Natural killer cell (primary cell): ENCODE data around the gene TMTC2. TPM values are rescaled to one million over a fixed set of nuclear protein-coding genes. Genes with fewer than 3 reads are reported as not detected.

Source experiments
- ATAC-seq, 3 donors: fragments of 150-1000 bp in 2 of 3; fragments of 200-7000 bp in 1 of 3; cut with Tn5 transposase; 1 replicate in 1 of 3; 2 replicates in 2 of 3; pipeline ENCODE4 v1.10.0; 2021; ENCODE audit warnings: mild to moderate bottlenecking in 2 of 3, moderate library complexity in 2 of 3
- DNase-seq, 2 donors: peaks; one replicate each; pipeline versions ENCODE4 v3.0.0 to v3.0.0-alpha.2; 2013 to 2021; ENCODE audit warnings: mixed read lengths in 1 of 2
- H3K27ac ChIP-seq: one replicate; pipeline ENCODE4 v1.5.1; 2013; ENCODE audit warnings: mild to moderate bottlenecking, low read length
- H3K27me3 ChIP-seq: one replicate; pipeline ENCODE4 v1.6.1; 2013; ENCODE audit warnings: low read length; ENCODE audit not compliant: control insufficient read depth, insufficient read depth
- H3K36me3 ChIP-seq: one replicate; pipeline ENCODE4 v1.6.1; 2013; ENCODE audit warnings: low read length; ENCODE audit not compliant: control insufficient read depth, insufficient read depth
- H3K4me1 ChIP-seq: one replicate; pipeline ENCODE4 v1.6.1; 2013; ENCODE audit warnings: low read length; ENCODE audit not compliant: control insufficient read depth, insufficient read depth
- H3K4me3 ChIP-seq: one replicate; pipeline ENCODE4 v1.5.1; 2013; ENCODE audit warnings: low read length
- H3K9me3 ChIP-seq: one replicate; pipeline ENCODE4 v1.6.1; 2013; ENCODE audit warnings: low read length; ENCODE audit not compliant: control insufficient read depth, insufficient read depth
- H3K27ac Mint-ChIP-seq, 2 donors: one replicate each; pipeline ENCODE4 v1.8.0; 2022; ENCODE audit warnings: mild to moderate bottlenecking in 2 of 2, mixed read lengths in 2 of 2, moderate library complexity in 1 of 2
- H3K27me3 Mint-ChIP-seq, 2 donors: one replicate each; pipeline ENCODE4 v1.8.0; 2022; ENCODE audit warnings: low read depth in 2 of 2, mixed read lengths in 2 of 2
- H3K36me3 Mint-ChIP-seq: one replicate; pipeline ENCODE4 v1.8.0; 2022; ENCODE audit warnings: mixed read lengths
- H3K4me1 Mint-ChIP-seq, 2 donors: one replicate each; pipeline ENCODE4 v1.8.0; 2022; ENCODE audit warnings: mixed read lengths in 2 of 2
- H3K4me3 Mint-ChIP-seq: one replicate; pipeline ENCODE4 v1.8.0; 2022; ENCODE audit warnings: mild to moderate bottlenecking, moderate library complexity, mixed read lengths
- H3K9me3 Mint-ChIP-seq, 2 donors: one replicate each; pipeline ENCODE4 v1.8.0; 2022; ENCODE audit warnings: mixed read lengths in 2 of 2
- CTCF ChIP-seq: fragments of 200-600 bp; IDR thresholded peaks from one replicate; pipeline ENCODE4 v1.8.0; 2022; ENCODE audit warnings: antibody characterized with exemption
- WGBS: methylation state at CpG from one replicate; pipeline ENCODE4 v1.1.7; 2013; ENCODE audit warnings: missing lambda C conversion rate; ENCODE audit not compliant: insufficient coverage; 5-methylcytosine and 5-hydroxymethylcytosine counted together
- intact Hi-C: fragments of 100-400 bp; cut with micrococcal nuclease; formaldehyde crosslinking; loops from one replicate; pipeline ENCODE4 v1.14.2; 2022
- total RNA-seq, 4 donors: library from RNA; stranded (reverse); fragments of 120-200 nt in 1 of 4; gene quantifications; one replicate each; pipeline versions ENCODE4 v1.2.3 to v1.2.4, GENCODE V29; 2013 to 2022

The TMTC2 gene
- total RNA-seq, 3 donors from 2014 or later (not counting 1 experiment from before 2014, with no cell fraction given) = 1.4 to 2.3 (median 1.6) TPM

- H3K36me3 Mint-ChIP-seq = peaks cover 9% of the 10 kb centered on the region
- H3K27me3 ChIP-seq = no peaks in the 10 kb centered on the region
- no peaks in the 10 kb centered on the region for H3K27me3 Mint-ChIP-seq
- H3K27ac ChIP-seq = no peak overlapping the region
- H3K4me1 ChIP-seq = no peaks in the 10 kb centered on the region
- TF ChIP-seq CTCF = no peak
- no peak overlapping the region for H3K4me3 Mint-ChIP-seq
- no peak overlapping the region for H3K27ac Mint-ChIP-seq
- WGBS = 93% methylated on average over 3 of the region's 3 CpGs
- intact Hi-C loops = no loop called here
- DNase-seq = no peak
- ATAC-seq = no peak
- no peak overlapping the region for H3K4me3 ChIP-seq
- peaks cover 6 to 13% of the 10 kb centered on the region in 2 donors for H3K9me3 Mint-ChIP-seq
- peaks cover 3% of the 10 kb centered on the region for H3K9me3 ChIP-seq
- no peaks in the 10 kb centered on the region for H3K36me3 ChIP-seq
- H3K4me1 Mint-ChIP-seq = no peaks in the 10 kb centered on the region
Measured at GRCh38 chr12:82954064-82954463, 267.4 kb downstream of the TMTC2 start.

- peaks cover 6 to 13% of the 10 kb centered on the region in 2 donors for H3K9me3 Mint-ChIP-seq
- Histone ChIP-seq H3K27me3 (no peaks in the 10 kb centered on the region), H3K4me3 (no peak overlapping the region), H3K4me1 (no peaks in the 10 kb centered on the region), H3K27ac (no peak overlapping the region), H3K36me3 (no peaks in the 10 kb centered on the region), H3K9me3 (peaks cover 3% of the 10 kb centered on the region)
- no peaks in the 10 kb centered on the region for H3K27me3 Mint-ChIP-seq
- intact Hi-C loops = no loop called here
- H3K27ac Mint-ChIP-seq = no peak overlapping the region
- DNase-seq (no peak), ATAC-seq (no peak)
- no peak for TF ChIP-seq CTCF
- WGBS = 80% methylated on average over 1 of the region's 2 CpGs
- no peak overlapping the region for H3K4me3 Mint-ChIP-seq
- peaks cover 9% of the 10 kb centered on the region for H3K36me3 Mint-ChIP-seq
- no peaks in the 10 kb centered on the region for H3K4me1 Mint-ChIP-seq
Measured at GRCh38 chr12:82954572-82954971, 267.9 kb downstream of the TMTC2 start.

- Mint-ChIP-seq H3K27ac (no peak overlapping the region), H3K27me3 (no peaks in the 10 kb centered on the region), H3K9me3 (peaks cover 9 to 13% of the 10 kb centered on the region in 2 donors), H3K4me1 (no peaks in the 10 kb centered on the region), H3K4me3 (no peak overlapping the region), H3K36me3 (peaks cover 9% of the 10 kb centered on the region)
- TF ChIP-seq CTCF = no peak
- Histone ChIP-seq H3K36me3 (no peaks in the 10 kb centered on the region), H3K4me3 (no peak overlapping the region), H3K4me1 (no peaks in the 10 kb centered on the region), H3K27me3 (no peaks in the 10 kb centered on the region), H3K9me3 (peaks cover 3% of the 10 kb centered on the region), H3K27ac (no peak overlapping the region)
- no peak for DNase-seq
- WGBS = no CpG with 5 or more reads among the region's 1 CpG
- intact Hi-C loops = no loop called here
- no peak for ATAC-seq
Measured at GRCh38 chr12:82955043-82955442, 268.3 kb downstream of the TMTC2 start.

- no peaks in the 10 kb centered on the region for H3K4me1 Mint-ChIP-seq
- Histone ChIP-seq H3K9me3 (peaks cover 3% of the 10 kb centered on the region), H3K4me3 (no peak overlapping the region), H3K27ac (no peak overlapping the region), H3K36me3 (no peaks in the 10 kb centered on the region), H3K27me3 (no peaks in the 10 kb centered on the region), H3K4me1 (no peaks in the 10 kb centered on the region)
- H3K4me3 Mint-ChIP-seq = no peak overlapping the region
- H3K9me3 Mint-ChIP-seq = peaks cover 15 to 19% of the 10 kb centered on the region in 2 donors
- ATAC-seq (no peak), DNase-seq (no peak)
- H3K36me3 Mint-ChIP-seq = peaks cover 9% of the 10 kb centered on the region
- intact Hi-C loops = no loop called here
- no peak for TF ChIP-seq CTCF
- no peaks in the 10 kb centered on the region for H3K27me3 Mint-ChIP-seq
- no peak overlapping the region for H3K27ac Mint-ChIP-seq
Measured at GRCh38 chr12:82958966-82959365, 272.3 kb downstream of the TMTC2 start.
